ENCODE measurements around the gene UTS2R.
A peak's percentile ranks its signal among the peaks of the same experiment; 100 is the strongest.
"Not testable (repeated sequence)": the region's sequence is repeated elsewhere in the genome, so short reads cannot be mapped to it uniquely, and the experiment has no call there.

The UTS2R gene

GRCh38 chr17:82410014-82410716 lies 38.6 kb downstream of the UTS2R start:
- no peak for DNase-seq

GRCh38 chr17:82411396-82412053 lies 40.0 kb downstream of the UTS2R start:
- no peak for DNase-seq

GRCh38 chr17:82412081-82412480 lies 40.5 kb downstream of the UTS2R start:
- not testable (repeated sequence) for DNase-seq

GRCh38 chr17:82412535-82413520 lies 41.3 kb downstream of the UTS2R start:
- no peak for DNase-seq

- DNase-seq = peak; percentile 29 to 60 (median 44)
Measured at GRCh38 chr17:82414548-82415281, 43.1 kb downstream of the UTS2R start.

GRCh38 chr17:82415336-82415735 lies 43.8 kb downstream of the UTS2R start:
- DNase-seq = no peak

GRCh38 chr17:82415786-82416185 lies 44.2 kb downstream of the UTS2R start:
- no peak for DNase-seq

DNA sequence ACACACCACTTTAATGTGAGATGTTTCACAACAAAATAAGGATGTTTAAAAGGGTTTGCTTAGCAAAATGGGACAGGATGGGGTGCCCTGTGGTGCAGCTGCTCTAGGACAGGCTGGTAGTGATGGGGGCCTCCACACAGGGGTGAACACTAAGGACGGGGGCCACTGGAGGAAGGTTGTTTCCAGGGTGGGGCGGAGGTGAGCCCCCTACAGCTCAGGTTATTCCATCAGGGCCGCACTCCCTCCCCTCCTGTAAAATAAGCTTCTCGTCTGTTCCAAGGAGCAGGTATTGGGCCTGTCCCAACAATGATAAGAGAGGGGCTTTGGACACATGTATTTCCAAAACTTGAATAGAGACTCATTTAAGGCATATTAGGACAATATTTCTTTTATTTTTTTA lies 44.7 kb downstream of the UTS2R start:
- DNase-seq = no peak

DNA sequence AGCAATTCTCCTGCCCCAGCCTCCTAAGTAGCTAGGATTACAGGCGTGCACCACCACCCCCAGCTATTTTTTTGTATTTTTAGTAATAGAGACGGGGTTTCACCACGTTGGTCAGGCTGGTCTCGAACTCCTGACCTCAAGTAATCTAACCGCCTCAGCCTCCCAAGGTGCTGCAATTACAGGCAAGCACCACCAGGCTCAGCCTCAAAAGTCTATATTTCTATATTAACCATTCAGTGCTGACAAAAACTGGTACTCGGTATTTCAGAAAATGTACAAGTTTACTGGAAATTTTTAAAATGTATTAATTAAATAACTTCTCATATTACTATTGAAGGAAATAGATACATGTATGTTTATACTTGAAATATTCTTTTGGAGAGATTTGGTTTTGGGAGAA lies 45.2 kb downstream of the UTS2R start:
- no peak for DNase-seq

GRCh38 chr17:82418001-82418986 lies 46.7 kb downstream of the UTS2R start, which contains the start of the genes HEXD and OGFOD3:
Gene HEXD (plus strand): TSS chr17:82418347. CDS start chr17:82419800, 1,453 bp downstream.
Gene OGFOD3 (minus strand): TSS chr17:82418586. CDS start chr17:82418485, 101 bp downstream.
- peak; percentile 69 to 84 (median 79) for DNase-seq

DNA sequence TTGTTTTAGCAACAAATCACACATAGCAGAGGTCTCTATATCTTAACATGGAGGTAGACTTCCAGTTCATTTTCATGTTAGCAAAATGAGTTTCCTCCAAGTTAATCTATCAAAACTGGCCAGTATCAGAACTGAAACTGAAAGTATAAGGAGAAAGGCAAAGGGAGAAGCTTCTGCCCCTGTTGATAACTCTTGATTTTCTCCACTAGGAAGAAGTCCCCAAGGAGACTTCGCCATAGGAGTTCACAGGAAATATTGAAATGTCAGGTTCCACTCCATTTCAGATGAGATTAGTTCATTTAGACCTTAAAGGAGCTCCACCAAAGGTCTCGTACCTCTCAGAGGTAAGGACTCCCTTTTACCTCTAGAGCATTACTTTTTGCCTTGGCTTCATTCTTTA lies 48.0 kb downstream of the UTS2R start:
- DNase-seq = no peak

GRCh38 chr17:82424001-82424862 lies 52.7 kb downstream of the UTS2R start:
- peak; percentile 17 to 41 (median 18) for DNase-seq

DNA sequence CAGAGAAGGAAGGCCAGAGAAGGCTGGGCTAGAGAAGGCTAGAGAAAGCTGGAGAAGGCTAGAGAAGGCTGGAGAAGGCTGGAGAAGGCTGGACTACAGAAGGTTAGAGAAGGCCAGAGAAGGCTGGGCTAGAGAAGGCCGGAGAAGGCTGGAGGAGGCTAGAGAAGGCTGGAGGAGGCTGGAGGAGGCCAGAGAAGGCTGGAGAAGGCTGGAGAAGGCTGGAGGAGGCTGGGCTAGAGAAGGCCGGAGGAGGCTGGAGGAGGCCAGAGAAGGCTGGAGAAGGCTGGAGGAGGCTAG lies 53.2 kb downstream of the UTS2R start:
- DNase-seq = no peak

Measured in activated naive CD4-positive, alpha-beta T cell (primary cell).